Thyroid gland (tissue), 4 donors: ENCODE data around the gene KMO. TPM values are rescaled to one million over a fixed set of nuclear protein-coding genes. Genes with fewer than 3 reads are reported as not detected.

Experiments
- DNase-seq, 2 donors: peaks; one replicate each; pipeline ENCODE4 v3.0.0-alpha.2; 2019
- H3K27ac ChIP-seq, 3 donors: fragments of 200-600 bp; sonication (generic); 1 replicate in 2 of 3; 2 replicates in 1 of 3; pipeline ENCODE4 v1.5.1; 2016 to 2019; ENCODE audit warnings: mild to moderate bottlenecking in 1 of 3, moderate library complexity in 1 of 3
- H3K27me3 ChIP-seq: fragments of 200-600 bp; sonication (generic); one replicate; pipeline ENCODE4 v1.5.1; 2019
- H3K36me3 ChIP-seq, 2 donors: fragments of 200-600 bp; sonication (generic); one replicate each; pipeline ENCODE4 v1.5.1; 2016 to 2019
- H3K4me1 ChIP-seq, 2 donors: fragments of 200-600 bp; sonication (generic); one replicate each; pipeline ENCODE4 v1.5.1; 2017 to 2019
- H3K4me3 ChIP-seq, 3 donors: fragments of 200-600 bp; sonication (generic); replicated peaks in 1 of 3; 1 replicate in 2 of 3; 2 replicates in 1 of 3; pipeline ENCODE4 v1.5.1; 2016; ENCODE audit warnings: mild to moderate bottlenecking in 1 of 3
- H3K9me3 ChIP-seq: fragments of 200-600 bp; sonication (generic); one replicate; pipeline ENCODE4 v1.5.1; 2017
- CTCF ChIP-seq, 6 experiments: fragments of 200-600 bp in 3 of 6; fragments of 450-650 bp in 3 of 6; sonication (generic) in 3 of 6; IDR thresholded peaks; one replicate each; pipeline ENCODE4 v1.5.1; 2016 to 2019; ENCODE audit warnings: antibody characterized with exemption in 6 of 6, mild to moderate bottlenecking in 2 of 6, inconsistent platforms in 1 of 6, moderate library complexity in 1 of 6
- POLR2A ChIP-seq, 2 donors: fragments of 450-650 bp; IDR thresholded peaks; one replicate each; pipeline ENCODE4 v1.6.1; 2017; ENCODE audit warnings: antibody characterized with exemption in 2 of 2, mild to moderate bottlenecking in 2 of 2, moderate library complexity in 1 of 2
- WGBS, 2 donors: methylation state at CpG; one replicate each; pipeline ENCODE4 v1.1.5; 2017; 5-methylcytosine and 5-hydroxymethylcytosine counted together
- intact Hi-C: fragments of 100-400 bp; cut with DNase I; formaldehyde crosslinking; loops from one replicate; pipeline ENCODE4 v1.15.1; 2023
- total RNA-seq, 4 donors: library from RNA; depleted of rRNA; stranded (reverse); fragments of >200 nt; gene quantifications; one replicate each; pipeline ENCODE4 v1.2.3, GENCODE V29; 2016

KMO gene
- total RNA-seq, 4 donors from 2014 or later, result 0.27 to 2.3 (median 0.39) TPM; not detected in 1

DNA sequence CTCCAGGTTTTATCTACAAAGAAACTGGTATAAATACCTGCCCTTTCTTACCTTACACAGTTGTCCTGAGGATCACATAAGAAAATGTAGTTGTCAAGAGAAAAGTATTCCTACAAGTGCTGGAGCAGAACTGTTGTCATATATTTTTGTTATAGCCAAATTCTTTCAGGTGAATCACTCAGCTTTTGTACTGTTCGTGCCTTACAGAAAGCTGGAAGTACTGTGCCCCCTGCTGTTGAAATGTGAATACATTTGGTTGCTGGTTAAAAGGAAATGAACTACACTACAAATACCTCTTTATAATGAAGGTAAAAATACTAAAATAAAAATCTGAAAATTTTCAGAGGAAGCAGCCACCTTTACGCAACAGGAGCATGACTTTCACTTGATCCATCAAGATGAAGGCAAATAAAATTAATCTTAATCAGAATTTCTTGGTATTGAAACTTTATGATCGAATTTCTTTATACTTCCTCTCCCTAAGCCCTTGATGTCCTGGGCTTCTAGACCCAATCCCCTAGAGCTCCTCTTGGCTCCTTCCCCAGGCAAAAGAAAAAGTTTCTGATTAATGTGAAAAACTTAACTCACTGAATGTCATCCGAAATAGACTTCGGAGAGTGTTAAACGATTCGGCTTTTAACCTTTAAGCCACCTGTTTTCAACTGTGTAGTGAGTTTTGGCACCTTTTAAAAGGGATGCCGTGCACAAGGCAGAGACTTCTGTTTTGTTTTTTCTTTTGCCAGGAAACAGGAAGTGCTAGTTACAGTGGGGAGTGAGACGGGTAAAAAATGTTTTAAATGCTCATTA is 95.5 kb downstream of the KMO start:
- Histone ChIP-seq H3K4me1 (no peaks in the 10 kb centered on the region), H3K27me3 (no peaks in the 10 kb centered on the region), H3K9me3 (no peaks in the 10 kb centered on the region), H3K36me3 (no peaks in the 10 kb centered on the region), H3K27ac (no peak overlapping the region), H3K4me3 (no peak overlapping the region)
- TF ChIP-seq POLR2A (IDR thresholded peaks at IDR 0.05), result no peak
- TF ChIP-seq CTCF (IDR thresholded peaks at IDR 0.05), result peak in 4 of 6 experiments; percentile 11 to 42 (median 32)
- DNase-seq, result no peak
- 48 to 64% methylated on average over 9 of the region's 9 CpGs for WGBS, 2 donors
- intact Hi-C loops, result no loop called here

DNA sequence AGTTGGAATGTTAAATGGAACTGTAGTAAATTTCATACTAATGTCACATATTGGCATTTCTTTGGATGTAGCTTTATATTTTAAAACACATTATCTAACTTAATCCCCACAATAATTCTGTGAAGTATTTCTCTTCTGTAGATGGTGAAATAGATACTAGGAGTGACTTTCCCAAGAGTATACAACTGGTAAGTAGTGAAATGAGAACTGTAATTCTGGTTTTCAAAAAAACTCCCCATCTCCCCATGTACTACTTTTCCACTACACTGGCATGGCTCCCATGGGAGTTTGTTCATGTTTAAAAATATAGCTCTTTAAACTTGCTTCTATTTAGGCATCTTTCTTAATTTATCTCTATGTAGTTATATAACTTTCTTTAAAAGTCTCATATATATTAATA is 97.8 kb downstream of the KMO start:
- Histone ChIP-seq H3K27me3 (no peaks in the 10 kb centered on the region), H3K36me3 (no peaks in the 10 kb centered on the region), H3K27ac (no peak overlapping the region), H3K4me1 (no peaks in the 10 kb centered on the region), H3K9me3 (no peaks in the 10 kb centered on the region), H3K4me3 (no peak overlapping the region)
- intact Hi-C loops, result no loop called here
- TF ChIP-seq CTCF (IDR thresholded peaks at IDR 0.05) (no peak), POLR2A (IDR thresholded peaks at IDR 0.05) (no peak)
- DNase-seq, result no peak

DNA sequence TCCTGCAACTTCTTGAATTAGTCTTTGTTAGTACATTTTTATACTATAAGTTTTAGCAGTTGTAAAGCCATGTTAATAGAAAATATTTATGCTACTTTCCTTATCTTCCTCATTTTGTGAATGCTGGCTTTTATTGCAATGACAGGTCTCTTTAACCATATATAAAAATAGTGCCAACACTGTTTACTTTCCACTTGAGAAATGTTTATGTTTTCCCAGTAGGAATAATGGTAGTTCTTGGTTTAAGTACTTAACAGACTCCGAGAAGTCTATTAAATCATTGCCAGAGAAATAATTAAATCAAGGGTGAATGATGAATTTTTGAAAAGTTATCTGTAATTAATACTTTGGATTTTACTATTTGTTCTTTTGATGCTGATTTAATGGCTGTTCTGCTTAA is 98.3 kb downstream of the KMO start:
- no peak overlapping the region for H3K27ac ChIP-seq
- H3K4me1 ChIP-seq, result no peaks in the 10 kb centered on the region
- 93 to 98% methylated on average over 1 of the region's 1 CpG for WGBS, 2 donors
- no peak overlapping the region for H3K4me3 ChIP-seq
- DNase-seq, result no peak
- intact Hi-C loops, result no loop called here
- H3K36me3 ChIP-seq, result no peaks in the 10 kb centered on the region
- H3K9me3 ChIP-seq, result no peaks in the 10 kb centered on the region
- TF ChIP-seq CTCF (IDR thresholded peaks at IDR 0.05) (no peak), POLR2A (IDR thresholded peaks at IDR 0.05) (no peak)
- H3K27me3 ChIP-seq, result no peaks in the 10 kb centered on the region

- no peak for DNase-seq
- H3K27ac ChIP-seq, result no peak overlapping the region
- no peaks in the 10 kb centered on the region for H3K36me3 ChIP-seq
- H3K9me3 ChIP-seq, result no peaks in the 10 kb centered on the region
- WGBS, 2 donors, result 98 to 99% methylated on average over 2 of the region's 2 CpGs
- no peaks in the 10 kb centered on the region for H3K27me3 ChIP-seq
- no peaks in the 10 kb centered on the region for H3K4me1 ChIP-seq
- no peak overlapping the region for H3K4me3 ChIP-seq
- TF ChIP-seq CTCF (IDR thresholded peaks at IDR 0.05) (no peak), POLR2A (IDR thresholded peaks at IDR 0.05) (no peak)
- intact Hi-C loops, result no loop called here
Measured at GRCh38 chr1:241630899-241631298, 98.7 kb downstream of the KMO start.

- TF ChIP-seq CTCF (IDR thresholded peaks at IDR 0.05) (no peak), POLR2A (IDR thresholded peaks at IDR 0.05) (no peak)
- 85 to 90% methylated on average over 5 of the region's 5 CpGs for WGBS, 2 donors
- no peak for DNase-seq
- Histone ChIP-seq H3K4me1 (peaks cover 0 to 4% of the 10 kb centered on the region in 2 donors), H3K27ac (no peak overlapping the region), H3K27me3 (no peaks in the 10 kb centered on the region), H3K36me3 (no peaks in the 10 kb centered on the region), H3K9me3 (no peaks in the 10 kb centered on the region), H3K4me3 (no peak overlapping the region)
- intact Hi-C loops, result no loop called here
Measured at GRCh38 chr1:241631674-241632073, 99.5 kb downstream of the KMO start.
